ENCODE data around the gene CLRN1. TPM values are rescaled to one million over a fixed set of nuclear protein-coding genes. Genes with fewer than 3 reads are reported as not detected.

Gene CLRN1
- total and polyA plus RNA-seq, 4 donors, result not detected

DNA sequence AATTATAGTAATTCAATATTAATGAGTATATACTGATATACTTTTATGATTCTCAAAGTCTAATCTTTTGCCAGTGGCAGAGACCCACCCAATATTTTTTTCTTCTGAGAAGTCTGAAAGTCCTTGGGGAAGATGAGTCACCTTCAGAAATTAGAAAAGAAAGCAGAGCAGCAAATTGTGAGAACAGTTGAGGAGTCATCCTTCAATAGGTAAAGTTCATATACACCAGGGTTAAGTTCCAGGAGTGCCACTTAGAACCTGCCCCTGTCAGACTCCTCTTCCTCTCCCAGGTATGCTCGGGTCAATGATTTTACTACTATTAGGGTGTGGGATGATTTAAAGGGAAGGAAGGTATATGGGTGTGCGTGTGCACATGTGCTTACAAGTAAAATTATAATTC is 7.1 kb downstream of the CLRN1 start:
- Histone ChIP-seq H3K27me3 (ENCODE audit: control insufficient read depth in 1 of 2, insufficient read depth in 2 of 2, low read length in 1 of 2) (no peaks in the 10 kb centered on the region), H3K4me1 (ENCODE audit: control insufficient read depth in 1 of 2, insufficient read depth in 2 of 2, low read length in 2 of 2) (no peaks in the 10 kb centered on the region), H3K27ac (ENCODE audit: low read depth in 1 of 2, low read length in 2 of 2) (no peak overlapping the region), H3K36me3 (ENCODE audit: control insufficient read depth in 1 of 2, insufficient read depth in 2 of 2, low read length in 1 of 2) (no peaks in the 10 kb centered on the region), H3K4me3 (ENCODE audit: low read length in 2 of 2) (no peak overlapping the region), H3K9me3 (ENCODE audit: control insufficient read depth, low read length) (peaks cover 2% of the 10 kb centered on the region)
- intact Hi-C loops (cut with DNase I), result no loop called here
- ATAC-seq (ENCODE audit: low FRiP score), result no peak
- DNase-seq, result no peak
- WGBS, 2 donors, result 89 to 91% methylated on average over 2 of the region's 2 CpGs

DNA sequence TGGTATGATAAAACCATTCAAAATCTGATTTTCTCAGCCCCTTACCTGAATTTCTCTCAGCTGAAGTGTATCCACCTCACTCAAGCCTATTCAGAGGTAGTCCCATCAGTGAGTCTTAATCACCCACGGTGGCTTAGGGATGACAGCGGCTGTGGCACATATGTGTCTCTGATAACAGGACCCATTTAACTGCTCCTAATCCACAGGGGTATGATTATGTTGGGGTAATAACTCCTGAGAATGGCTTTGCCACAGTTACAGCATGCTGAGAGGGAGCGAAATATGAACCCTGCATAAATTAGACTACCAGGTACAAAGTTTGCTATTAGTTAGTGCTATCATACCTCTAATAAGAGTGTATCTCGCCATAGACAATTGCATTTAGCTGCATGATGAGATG is 10.6 kb downstream of the CLRN1 start:
- Histone ChIP-seq H3K9me3 (ENCODE audit: control insufficient read depth, low read length) (peaks cover 3% of the 10 kb centered on the region), H3K4me3 (ENCODE audit: low read length in 2 of 2) (no peak overlapping the region), H3K36me3 (ENCODE audit: control insufficient read depth in 1 of 2, insufficient read depth in 2 of 2, low read length in 1 of 2) (no peaks in the 10 kb centered on the region), H3K4me1 (ENCODE audit: control insufficient read depth in 1 of 2, insufficient read depth in 2 of 2, low read length in 2 of 2) (no peaks in the 10 kb centered on the region), H3K27ac (ENCODE audit: low read depth in 1 of 2, low read length in 2 of 2) (no peak overlapping the region), H3K27me3 (ENCODE audit: control insufficient read depth in 1 of 2, insufficient read depth in 2 of 2, low read length in 1 of 2) (no peaks in the 10 kb centered on the region)
- DNase-seq (no peak), ATAC-seq (ENCODE audit: low FRiP score) (no peak)
- 87 to 89% methylated on average over 4 of the region's 4 CpGs for WGBS, 2 donors
- intact Hi-C loops (cut with DNase I), result no loop called here

DNA sequence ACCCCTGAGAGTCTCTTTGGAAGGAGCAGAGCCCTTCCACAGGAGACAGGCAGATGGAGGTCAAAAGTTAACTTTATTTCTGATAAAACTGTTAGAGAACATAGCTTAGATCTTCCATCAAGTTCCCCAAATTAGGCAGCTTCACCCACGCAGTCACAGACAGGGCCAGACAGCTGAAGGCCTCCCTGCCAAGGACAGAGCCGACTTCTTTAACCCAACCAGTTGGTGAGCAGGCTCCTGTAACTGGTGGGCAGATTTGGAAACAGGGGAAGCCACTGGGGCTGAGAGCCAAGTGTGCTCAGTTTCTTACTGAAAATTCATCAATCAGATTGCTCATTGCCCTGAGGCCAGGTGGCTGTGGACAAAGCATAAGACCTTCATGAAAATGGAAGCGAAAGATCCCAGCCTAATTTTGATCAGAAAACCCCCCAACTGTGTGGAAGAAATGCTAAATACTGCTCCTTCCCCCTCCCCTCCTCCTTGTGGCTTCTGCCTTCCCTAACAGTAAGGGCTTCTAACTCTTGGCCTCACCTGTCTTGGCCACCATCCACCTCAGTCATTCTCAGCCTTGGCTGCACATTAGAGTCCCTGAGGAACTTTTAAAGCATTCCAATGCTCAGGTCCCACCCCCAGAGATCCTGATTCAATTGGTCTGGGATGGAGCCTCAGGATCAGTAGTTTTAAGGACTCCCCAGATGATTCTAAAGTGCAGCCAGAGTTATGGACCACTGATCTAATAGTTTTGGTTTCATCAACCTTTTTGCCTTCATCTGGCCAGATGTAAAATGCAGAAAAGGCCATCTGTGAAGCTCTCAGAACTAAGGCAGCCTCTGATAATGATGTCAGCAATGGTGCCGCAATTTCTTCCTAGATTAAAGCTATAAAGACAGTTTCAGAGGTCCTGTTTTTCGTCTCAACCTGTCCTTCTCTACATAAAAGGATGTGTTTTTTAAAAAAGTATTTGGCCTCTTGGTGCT is 11.5 kb downstream of the CLRN1 start:
- DNase-seq (no peak), ATAC-seq (ENCODE audit: low FRiP score) (no peak)
- Histone ChIP-seq H3K27ac (ENCODE audit: low read depth in 1 of 2, low read length in 2 of 2) (no peak overlapping the region), H3K36me3 (ENCODE audit: control insufficient read depth in 1 of 2, insufficient read depth in 2 of 2, low read length in 1 of 2) (no peaks in the 10 kb centered on the region), H3K4me3 (ENCODE audit: low read length in 2 of 2) (no peak overlapping the region), H3K9me3 (ENCODE audit: control insufficient read depth, low read length) (peaks cover 3% of the 10 kb centered on the region), H3K4me1 (ENCODE audit: control insufficient read depth in 1 of 2, insufficient read depth in 2 of 2, low read length in 2 of 2) (no peaks in the 10 kb centered on the region), H3K27me3 (ENCODE audit: control insufficient read depth in 1 of 2, insufficient read depth in 2 of 2, low read length in 1 of 2) (no peaks in the 10 kb centered on the region)
- intact Hi-C loops (cut with DNase I), result no loop called here
- 68 to 76% methylated on average over 5 of the region's 5 CpGs for WGBS, 2 donors

DNA sequence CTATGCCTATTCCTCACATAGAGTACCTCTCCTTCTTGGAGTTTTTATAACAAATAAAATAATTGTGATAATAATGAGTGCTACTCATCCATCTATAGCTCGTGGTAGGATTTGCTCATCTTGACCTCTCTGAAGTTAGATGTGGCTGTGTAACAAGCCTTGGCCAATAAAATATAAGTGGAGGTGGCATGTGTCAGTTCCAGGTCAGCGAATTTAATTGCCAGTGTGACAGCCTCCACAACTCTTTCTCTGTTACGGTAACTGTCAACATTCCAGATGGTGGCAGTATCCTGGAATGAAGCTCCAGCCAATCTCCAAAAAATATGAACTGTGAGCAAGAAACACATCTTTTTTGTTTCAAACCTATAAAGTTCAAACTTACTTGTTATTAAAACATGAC is 13.8 kb downstream of the CLRN1 start:
- DNase-seq (no peak), ATAC-seq (ENCODE audit: low FRiP score) (no peak)
- Histone ChIP-seq H3K9me3 (ENCODE audit: control insufficient read depth, low read length) (peaks cover 3% of the 10 kb centered on the region), H3K4me3 (ENCODE audit: low read length in 2 of 2) (no peak overlapping the region), H3K27ac (ENCODE audit: low read depth in 1 of 2, low read length in 2 of 2) (no peak overlapping the region), H3K4me1 (ENCODE audit: control insufficient read depth in 1 of 2, insufficient read depth in 2 of 2, low read length in 2 of 2) (no peaks in the 10 kb centered on the region), H3K36me3 (ENCODE audit: control insufficient read depth in 1 of 2, insufficient read depth in 2 of 2, low read length in 1 of 2) (no peaks in the 10 kb centered on the region), H3K27me3 (ENCODE audit: control insufficient read depth in 1 of 2, insufficient read depth in 2 of 2, low read length in 1 of 2) (no peaks in the 10 kb centered on the region)
- intact Hi-C loops (cut with DNase I), result no loop called here
- WGBS, 2 donors, result 50 to 59% methylated on average over 3 of the region's 3 CpGs

- no peak for DNase-seq
- Histone ChIP-seq H3K4me3 (ENCODE audit: low read length in 2 of 2) (no peak overlapping the region), H3K27ac (ENCODE audit: low read depth in 1 of 2, low read length in 2 of 2) (no peak overlapping the region), H3K4me1 (ENCODE audit: control insufficient read depth in 1 of 2, insufficient read depth in 2 of 2, low read length in 2 of 2) (no peaks in the 10 kb centered on the region), H3K36me3 (ENCODE audit: control insufficient read depth in 1 of 2, insufficient read depth in 2 of 2, low read length in 1 of 2) (no peaks in the 10 kb centered on the region), H3K27me3 (ENCODE audit: control insufficient read depth in 1 of 2, insufficient read depth in 2 of 2, low read length in 1 of 2) (no peaks in the 10 kb centered on the region), H3K9me3 (ENCODE audit: control insufficient read depth, low read length) (peaks cover 3% of the 10 kb centered on the region)
- WGBS, 2 donors, result 48 to 51% methylated on average over 6 of the region's 6 CpGs
- no peak for ATAC-seq (ENCODE audit: low FRiP score)
- intact Hi-C loops (cut with DNase I), result no loop called here
Observed at GRCh38 chr3:150956376-150956775, 16.2 kb downstream of the CLRN1 start.

DNA sequence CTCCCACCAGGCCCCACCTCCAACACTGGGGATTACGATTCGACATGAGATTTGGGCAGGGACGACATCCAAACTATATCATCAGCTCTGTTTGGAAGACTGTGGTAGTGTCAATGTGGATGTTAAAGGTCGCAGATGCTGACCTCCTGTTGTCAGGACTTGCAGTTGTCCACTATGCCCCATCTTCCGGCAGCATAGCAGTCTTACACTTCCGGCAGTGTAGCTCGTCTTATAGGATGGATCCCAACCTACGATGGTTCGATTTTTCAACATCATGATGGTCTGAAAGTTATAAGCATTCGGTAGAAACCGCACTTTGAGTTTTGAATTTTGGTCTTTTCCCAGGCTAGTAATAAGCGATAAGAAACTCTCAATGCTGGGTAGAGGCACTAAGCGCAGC is 20.6 kb downstream of the CLRN1 start:
- intact Hi-C loops (cut with DNase I), result no loop called here
- Histone ChIP-seq H3K4me3 (ENCODE audit: low read length in 2 of 2) (no peak overlapping the region), H3K4me1 (ENCODE audit: control insufficient read depth in 1 of 2, insufficient read depth in 2 of 2, low read length in 2 of 2) (no peaks in the 10 kb centered on the region), H3K36me3 (ENCODE audit: control insufficient read depth in 1 of 2, insufficient read depth in 2 of 2, low read length in 1 of 2) (no peaks in the 10 kb centered on the region), H3K27ac (ENCODE audit: low read depth in 1 of 2, low read length in 2 of 2) (no peak overlapping the region), H3K9me3 (ENCODE audit: control insufficient read depth, low read length) (peaks cover 2% of the 10 kb centered on the region), H3K27me3 (ENCODE audit: control insufficient read depth in 1 of 2, insufficient read depth in 2 of 2, low read length in 1 of 2) (no peaks in the 10 kb centered on the region)
- ATAC-seq (ENCODE audit: low FRiP score), result no peak
- DNase-seq, result no peak
- WGBS, 2 donors, result 85 to 91% methylated on average over 13 of the region's 13 CpGs

- intact Hi-C loops (cut with DNase I), result no loop called here
- no peaks in the 10 kb centered on the region for H3K9me3 ChIP-seq (ENCODE audit: control insufficient read depth, low read length)
- H3K4me3 ChIP-seq (ENCODE audit: low read length in 2 of 2), result no peak overlapping the region
- no peaks in the 10 kb centered on the region for H3K27me3 ChIP-seq (ENCODE audit: control insufficient read depth in 1 of 2, insufficient read depth in 2 of 2, low read length in 1 of 2)
- H3K4me1 ChIP-seq (ENCODE audit: control insufficient read depth in 1 of 2, insufficient read depth in 2 of 2, low read length in 2 of 2), result no peaks in the 10 kb centered on the region
- ATAC-seq (ENCODE audit: low FRiP score) (no peak), DNase-seq (no peak)
- no peak overlapping the region for H3K27ac ChIP-seq (ENCODE audit: low read depth in 1 of 2, low read length in 2 of 2)
- no peaks in the 10 kb centered on the region for H3K36me3 ChIP-seq (ENCODE audit: control insufficient read depth in 1 of 2, insufficient read depth in 2 of 2, low read length in 1 of 2)
- WGBS, 2 donors, result 85% methylated on average over 3 of the region's 3 CpGs
Observed at GRCh38 chr3:150945226-150946032, 27.1 kb downstream of the CLRN1 start.

GRCh38 chr3:150942221-150942620 is 30.3 kb downstream of the CLRN1 start:
- intact Hi-C loops (cut with DNase I), result no loop called here
- DNase-seq (no peak), ATAC-seq (ENCODE audit: low FRiP score) (no peak)
- Histone ChIP-seq H3K9me3 (ENCODE audit: control insufficient read depth, low read length) (no peaks in the 10 kb centered on the region), H3K27ac (ENCODE audit: low read depth in 1 of 2, low read length in 2 of 2) (no peak overlapping the region), H3K4me1 (ENCODE audit: control insufficient read depth in 1 of 2, insufficient read depth in 2 of 2, low read length in 2 of 2) (no peaks in the 10 kb centered on the region), H3K4me3 (ENCODE audit: low read length in 2 of 2) (no peak overlapping the region), H3K36me3 (ENCODE audit: control insufficient read depth in 1 of 2, insufficient read depth in 2 of 2, low read length in 1 of 2) (no peaks in the 10 kb centered on the region), H3K27me3 (ENCODE audit: control insufficient read depth in 1 of 2, insufficient read depth in 2 of 2, low read length in 1 of 2) (peaks cover 0 to 5% of the 10 kb centered on the region in 2 donors)
- 8 to 10% methylated on average over 3 of the region's 3 CpGs for WGBS, 2 donors

Data from aorta (tissue), 5 donors.